ENCODE measurements around the gene MEN1. TPM values are rescaled to one million over a fixed set of nuclear protein-coding genes. Genes with fewer than 3 reads are reported as not detected.

The MEN1 gene
- total and polyA plus RNA-seq, 2 of the 13 experiments (the other 11 are each of a cell fraction or from before 2014, with no cell fraction given) = 20.5 to 27.3 TPM

- TF ChIP-seq TEF (CRISPR knock-in tag; IDR thresholded peaks at IDR 0.05) = no peak
- no peak for TF ChIP-seq GLMP (CRISPR knock-in tag; IDR thresholded peaks at IDR 0.05; ENCODE audit: borderline replicate concordance)
- no peak for TF ChIP-seq PBX3 (CRISPR knock-in tag; IDR thresholded peaks at IDR 0.05; ENCODE audit: borderline replicate concordance)
- no peak for TF ChIP-seq HCFC1 (IDR thresholded peaks at IDR 0.05; ENCODE audit: low read depth, low read length)
- TF ChIP-seq ZNF550 (CRISPR knock-in tag; IDR thresholded peaks at IDR 0.05; ENCODE audit: borderline replicate concordance) = no peak
- no peak for TF ChIP-seq ZNF605 (CRISPR knock-in tag; IDR thresholded peaks at IDR 0.05)
- TF ChIP-seq PRMT3 (CRISPR knock-in tag; IDR thresholded peaks at IDR 0.05; ENCODE audit: borderline replicate concordance, low read depth) = no peak
- no peak for TF ChIP-seq ZNF672 (CRISPR knock-in tag; IDR thresholded peaks at IDR 0.05)
- no peak for TF ChIP-seq NR2F1 (CRISPR knock-in tag; IDR thresholded peaks at IDR 0.05)
- TF ChIP-seq KDM3A (CRISPR knock-in tag; IDR thresholded peaks at IDR 0.05; ENCODE audit: low read depth) = no peak
- 0 out of 2 replicates have a peak, but pooled peaks have one; percentile 25 for TF ChIP-seq ATF7-NPFF (CRISPR knock-in tag; IDR thresholded peaks at IDR 0.05; ENCODE audit: low read depth)
- TF ChIP-seq, protein P1, sequence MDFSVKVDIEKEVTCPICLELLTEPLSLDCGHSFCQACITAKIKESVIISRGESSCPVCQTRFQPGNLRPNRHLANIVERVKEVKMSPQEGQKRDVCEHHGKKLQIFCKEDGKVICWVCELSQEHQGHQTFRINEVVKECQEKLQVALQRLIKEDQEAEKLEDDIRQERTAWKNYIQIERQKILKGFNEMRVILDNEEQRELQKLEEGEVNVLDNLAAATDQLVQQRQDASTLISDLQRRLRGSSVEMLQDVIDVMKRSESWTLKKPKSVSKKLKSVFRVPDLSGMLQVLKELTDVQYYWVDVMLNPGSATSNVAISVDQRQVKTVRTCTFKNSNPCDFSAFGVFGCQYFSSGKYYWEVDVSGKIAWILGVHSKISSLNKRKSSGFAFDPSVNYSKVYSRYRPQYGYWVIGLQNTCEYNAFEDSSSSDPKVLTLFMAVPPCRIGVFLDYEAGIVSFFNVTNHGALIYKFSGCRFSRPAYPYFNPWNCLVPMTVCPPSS (IDR thresholded peaks at IDR 0.05) = no peak
- TF ChIP-seq HNRNPL (IDR thresholded peaks at IDR 0.05; ENCODE audit: low read depth, low read length) = 0 out of 2 replicates have a peak, but pooled peaks have one; percentile 59
- TF ChIP-seq ELF3 (CRISPR knock-in tag; IDR thresholded peaks at IDR 0.05) = no peak
- TF ChIP-seq ZNF367 (CRISPR knock-in tag; IDR thresholded peaks at IDR 0.05; ENCODE audit: borderline replicate concordance) = no peak
- TF ChIP-seq KLF9 (CRISPR knock-in tag; IDR thresholded peaks at IDR 0.05; ENCODE audit: low read depth) = no peak
- no peak for TF ChIP-seq HINFP (CRISPR knock-in tag; IDR thresholded peaks at IDR 0.05; ENCODE audit: low read depth)
- TF ChIP-seq ZMYM3 (CRISPR knock-in tag; IDR thresholded peaks at IDR 0.05) = peak; percentile 86
- TF ChIP-seq ZSCAN22 (CRISPR knock-in tag; IDR thresholded peaks at IDR 0.05) = no peak
- no peak for TF ChIP-seq ZNF124 (CRISPR knock-in tag; IDR thresholded peaks at IDR 0.05)
- TF ChIP-seq ZBTB37 (CRISPR knock-in tag; IDR thresholded peaks at IDR 0.05) = no peak
- no peak for TF ChIP-seq MLX (CRISPR knock-in tag; IDR thresholded peaks at IDR 0.05)
These were observed 7.8 kb downstream of the MEN1 start (continued) for GRCh38 chr11:64802370-64803157.

All from HepG2 (cell line).